ENCODE data around the gene DNAH8.

The DNAH8 gene

GRCh38 chr6:39075807-39076622, 360.9 kb downstream of the DNAH8 start:
- DNase-seq (ENCODE audit: low spot score): no peak

DNA sequence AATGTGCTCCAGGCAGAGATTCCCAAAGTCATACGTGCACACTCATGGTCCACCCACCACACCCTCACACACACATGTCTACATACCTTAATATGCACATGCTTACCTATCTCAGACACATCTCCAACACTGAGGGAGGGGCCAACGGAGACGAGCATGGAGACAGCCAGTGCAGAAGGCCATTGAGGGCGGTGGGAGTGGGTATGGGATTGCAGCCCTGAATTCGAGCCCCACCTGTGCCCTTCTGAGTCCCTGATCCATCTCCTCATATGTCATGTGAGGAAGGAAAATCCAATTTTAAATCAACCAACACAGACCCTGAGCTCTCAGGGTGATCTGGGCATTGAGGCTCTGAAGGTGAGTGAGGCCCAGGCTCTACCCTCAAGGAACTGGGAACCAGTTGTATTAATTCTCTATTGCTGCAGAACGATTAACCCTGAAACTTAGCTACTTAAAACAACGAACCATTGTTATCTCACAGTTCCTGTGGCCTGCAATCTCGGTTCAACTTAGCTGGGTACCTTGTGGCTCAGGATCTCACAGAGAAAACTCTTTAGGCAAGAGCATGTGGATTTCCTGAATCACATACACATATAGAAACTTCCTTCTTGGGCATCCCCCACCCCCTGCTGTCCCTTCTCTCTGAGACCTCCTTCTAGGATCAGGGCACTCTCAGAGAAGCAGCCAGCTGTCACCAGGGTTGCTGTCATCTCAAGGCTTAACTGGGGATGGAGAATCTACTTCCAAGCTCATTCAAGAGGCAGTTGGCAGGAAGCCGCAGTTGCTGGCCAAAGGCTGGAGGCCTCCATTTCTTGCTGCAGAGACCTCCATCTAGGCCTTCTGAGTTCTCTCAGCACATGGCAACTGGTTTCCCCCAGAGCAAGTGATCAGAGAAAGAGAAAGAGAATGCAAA, 361.8 kb downstream of the DNAH8 start:
- DNase-seq (ENCODE audit: low spot score): no peak

GRCh38 chr6:39077882-39078594, 362.9 kb downstream of the DNAH8 start:
- DNase-seq (ENCODE audit: low spot score): no peak

- DNase-seq (ENCODE audit: low spot score): no peak
These were observed 363.6 kb downstream of the DNAH8 start for GRCh38 chr6:39078695-39079094.

DNA sequence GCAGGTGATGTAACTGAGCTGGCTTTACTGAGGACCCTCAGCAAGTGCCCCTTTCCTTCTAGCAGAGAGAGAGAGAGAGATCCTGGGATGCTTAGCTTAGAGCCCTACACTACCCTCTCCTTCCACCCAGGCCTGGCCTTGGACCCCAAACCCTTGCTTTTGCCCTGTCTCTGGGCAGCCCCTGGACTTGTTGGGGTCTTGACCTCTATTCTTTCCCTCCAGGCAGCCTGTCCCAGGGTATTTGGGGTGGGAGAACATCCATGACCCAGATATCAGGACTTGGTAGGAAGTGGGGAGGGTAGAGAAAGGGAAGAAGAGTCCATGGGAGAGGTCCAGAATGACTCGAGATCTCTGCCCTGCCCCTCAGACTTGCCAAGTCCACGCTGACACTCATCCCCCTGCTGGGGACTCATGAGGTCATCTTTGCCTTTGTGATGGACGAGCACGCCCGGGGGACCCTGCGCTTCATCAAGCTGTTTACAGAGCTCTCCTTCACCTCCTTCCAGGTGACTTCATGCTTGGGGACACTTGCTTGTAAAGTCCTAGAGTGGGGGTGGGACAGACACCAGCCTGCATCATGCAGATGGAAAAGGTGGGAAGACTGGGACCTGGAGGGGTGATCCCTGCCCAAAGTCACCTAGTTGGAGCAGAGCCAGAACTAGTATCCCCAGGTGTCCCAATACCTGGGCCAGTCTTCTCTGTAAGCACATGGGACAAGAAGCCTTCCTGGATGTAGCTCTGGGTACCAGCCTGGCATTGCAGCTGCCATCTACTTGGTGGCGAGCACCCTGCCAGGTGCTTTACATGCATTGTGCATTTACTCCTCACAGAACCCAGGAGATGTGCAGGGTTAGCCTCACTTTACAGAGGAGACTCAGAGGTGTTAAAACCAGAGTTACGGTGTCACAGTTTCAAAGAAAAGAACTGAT, 364.4 kb downstream of the DNAH8 start:
- DNase-seq (ENCODE audit: low spot score): no peak

Measured in LoVo (cell line).